ENCODE measurements around the gene HSPB1.

DNA sequence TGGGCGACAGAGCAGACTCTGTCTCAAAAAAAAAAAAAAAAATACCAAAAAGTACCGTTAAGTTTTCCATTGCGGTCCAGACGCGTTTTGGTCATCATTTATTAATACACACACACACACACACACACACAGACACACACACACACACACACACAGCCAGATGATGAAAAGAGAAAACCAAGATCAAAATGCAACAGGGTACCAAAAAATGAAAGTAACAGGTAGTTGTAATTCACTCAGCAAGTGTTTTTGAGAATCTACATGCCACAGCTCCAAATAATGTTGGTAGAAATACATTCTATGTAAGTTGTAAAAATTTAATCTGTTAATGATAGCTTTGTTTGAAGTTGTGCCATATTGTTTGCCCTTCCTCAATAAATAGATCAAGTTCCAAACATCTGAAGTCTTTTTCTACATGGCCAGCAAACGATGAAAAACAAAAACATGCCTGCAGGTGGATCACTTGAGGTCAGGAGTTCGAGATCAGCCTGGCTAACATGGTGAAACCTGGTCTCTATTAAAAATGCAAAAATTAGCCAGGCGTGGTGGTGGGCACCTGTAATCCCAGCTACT lies 46.9 kb downstream of the HSPB1 start:
- TF ChIP-seq MAX (IDR thresholded peaks at IDR 0.05), result no peak
- TF ChIP-seq YY1 (IDR thresholded peaks at IDR 0.05; ENCODE audit: low read depth), result no peak
- TF ChIP-seq NFIC (IDR thresholded peaks at IDR 0.05), result no peak
- TF ChIP-seq ZBTB7A (IDR thresholded peaks at IDR 0.05; ENCODE audit: low read depth), result no peak
- no peak for TF ChIP-seq CEBPB (IDR thresholded peaks at IDR 0.05)
- no peak for TF ChIP-seq RAD21 (IDR thresholded peaks at IDR 0.05; ENCODE audit: low read depth)
- TF ChIP-seq EP300 (IDR thresholded peaks at IDR 0.05; ENCODE audit: borderline replicate concordance), result no peak
- TF ChIP-seq TCF12 (IDR thresholded peaks at IDR 0.05; ENCODE audit: low read depth), result no peak
- TF ChIP-seq, protein P1, sequence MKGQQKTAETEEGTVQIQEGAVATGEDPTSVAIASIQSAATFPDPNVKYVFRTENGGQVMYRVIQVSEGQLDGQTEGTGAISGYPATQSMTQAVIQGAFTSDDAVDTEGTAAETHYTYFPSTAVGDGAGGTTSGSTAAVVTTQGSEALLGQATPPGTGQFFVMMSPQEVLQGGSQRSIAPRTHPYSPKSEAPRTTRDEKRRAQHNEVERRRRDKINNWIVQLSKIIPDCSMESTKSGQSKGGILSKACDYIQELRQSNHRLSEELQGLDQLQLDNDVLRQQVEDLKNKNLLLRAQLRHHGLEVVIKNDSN (IDR thresholded peaks at IDR 0.05), result no peak
- no peak for TF ChIP-seq TAF1 (IDR thresholded peaks at IDR 0.05; ENCODE audit: low read depth)
- no peak for TF ChIP-seq REST (IDR thresholded peaks at IDR 0.05; ENCODE audit: low read depth)
- no peak for TF ChIP-seq FOXM1 (IDR thresholded peaks at IDR 0.05; ENCODE audit: borderline replicate concordance, low read depth)
- TF ChIP-seq EGR1 (IDR thresholded peaks at IDR 0.05), result no peak
